ENCODE data around the gene KDM7A.
A peak's percentile ranks its signal among the peaks of the same experiment; 100 is the strongest.
"Not testable (repeated sequence)": the region's sequence is repeated elsewhere in the genome, so short reads cannot be mapped to it uniquely, and the experiment has no call there.

Gene KDM7A

DNA sequence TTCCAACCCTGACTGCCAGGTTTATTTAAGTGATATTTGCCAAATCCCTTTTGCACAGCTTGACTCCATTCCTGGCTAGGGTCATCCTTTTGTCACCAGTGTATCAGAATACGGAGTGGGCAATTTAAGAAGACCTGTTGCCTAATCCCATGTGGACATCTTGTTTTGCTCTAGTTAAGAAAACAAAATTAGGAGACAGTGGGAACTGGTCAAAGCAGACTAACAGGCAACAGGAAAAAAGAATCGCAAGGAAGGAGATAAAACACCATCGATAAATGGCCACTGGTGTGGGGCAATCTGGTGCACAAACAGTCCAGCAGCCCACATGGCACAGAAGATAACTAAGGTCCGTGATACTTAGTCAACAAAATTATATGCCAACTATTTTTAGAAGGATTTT lies 21.4 kb downstream of the KDM7A start:
- DNase-seq = no peak

- no peak for DNase-seq
Observed at GRCh38 chr7:140153666-140154161, 23.1 kb downstream of the KDM7A start.

DNA sequence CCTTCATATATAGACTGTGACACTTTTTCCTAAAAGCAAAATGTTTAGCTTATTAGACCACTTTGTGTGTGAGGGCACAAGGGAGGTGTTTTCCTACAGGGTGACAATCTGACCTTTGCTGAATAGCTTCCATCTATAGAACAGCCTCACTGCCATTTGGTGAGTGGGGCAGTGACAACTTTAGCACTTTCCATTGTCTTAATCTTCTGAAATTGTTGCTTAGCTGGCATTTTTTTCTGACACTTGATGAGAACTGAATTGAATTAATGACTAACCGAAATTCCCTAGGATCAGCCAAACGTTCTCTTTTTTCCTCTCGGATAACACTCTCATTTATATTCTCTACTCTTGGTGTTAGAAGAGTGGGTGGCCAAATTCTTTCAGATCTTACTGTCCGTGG lies 30.2 kb downstream of the KDM7A start:
- DNase-seq = no peak

DNA sequence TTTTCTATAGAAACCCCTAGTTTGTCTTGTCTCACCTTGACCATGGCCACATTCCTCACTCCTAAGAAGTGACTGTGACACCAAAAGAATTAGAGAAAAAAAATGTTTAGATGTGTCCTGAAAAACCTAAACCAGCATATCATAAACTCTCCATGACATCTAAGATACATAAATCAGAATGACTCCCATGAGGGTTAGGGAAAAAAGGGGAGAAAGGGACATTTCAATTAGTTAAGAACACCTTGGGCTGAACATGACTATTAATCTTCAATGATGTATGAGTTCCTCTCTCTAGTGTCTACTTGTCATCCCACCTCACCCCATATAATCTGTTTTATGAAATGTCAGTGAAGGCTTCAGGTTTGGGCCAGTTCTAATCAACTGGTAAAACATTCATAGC lies 31.1 kb downstream of the KDM7A start:
- DNase-seq = no peak

GRCh38 chr7:140144821-140145220 lies 32.0 kb downstream of the KDM7A start:
- DNase-seq = no peak

DNA sequence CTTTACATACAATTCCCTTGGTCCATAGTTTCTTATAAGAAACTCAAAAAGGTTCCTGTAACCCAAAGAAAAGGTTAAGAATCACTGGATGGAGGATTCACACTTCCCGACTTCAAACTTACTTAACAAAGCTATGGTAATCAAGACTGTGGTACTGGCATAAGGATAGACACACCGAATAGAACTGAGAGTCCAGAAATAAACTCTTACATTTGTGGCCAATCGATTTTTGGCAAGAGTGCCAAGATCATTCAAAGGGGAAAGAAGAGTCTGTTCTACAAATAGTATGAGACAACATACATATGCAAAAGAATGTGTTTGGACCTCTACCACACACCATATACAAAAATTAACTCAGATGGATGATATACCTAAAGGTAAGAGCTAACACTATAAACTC lies 32.8 kb downstream of the KDM7A start:
- DNase-seq = no peak

DNA sequence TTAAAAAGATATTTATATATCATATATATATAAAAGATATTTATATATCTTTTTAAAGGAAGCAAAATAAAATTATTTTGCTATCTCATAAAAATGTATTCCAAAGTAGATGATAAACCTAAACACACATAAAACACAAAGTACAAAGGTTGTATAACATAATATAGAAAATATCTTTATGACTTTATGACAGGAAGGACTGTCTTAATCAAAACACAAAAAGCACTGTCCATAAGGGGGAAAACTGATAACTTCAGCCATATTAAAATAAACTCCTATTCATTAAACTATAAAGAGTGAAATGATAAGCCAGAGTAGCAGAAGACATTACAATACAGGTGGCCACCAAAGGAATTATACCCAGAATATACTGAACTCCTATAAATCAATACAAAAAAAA lies 34.8 kb downstream of the KDM7A start:
- no peak for DNase-seq

DNA sequence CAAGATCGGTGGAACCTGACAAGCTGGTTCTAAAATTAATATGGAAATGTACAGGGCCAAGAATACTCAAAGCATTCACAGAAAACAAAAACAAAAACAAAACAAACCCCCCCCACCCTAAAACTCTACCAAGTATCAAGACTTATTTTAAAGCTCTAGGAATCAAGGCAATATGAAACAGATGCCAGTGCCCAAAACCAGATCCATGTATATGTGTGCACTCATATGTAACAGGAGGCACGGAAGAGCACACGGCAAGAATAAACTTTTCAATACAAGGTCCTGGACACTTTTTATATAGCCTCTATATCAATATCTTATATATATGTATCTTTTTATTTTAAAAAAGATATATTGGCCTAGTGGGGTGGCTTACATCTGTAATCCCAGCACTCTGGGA lies 35.5 kb downstream of the KDM7A start:
- DNase-seq = no peak

- DNase-seq = no peak
Observed at GRCh38 chr7:140137078-140137477, 39.7 kb downstream of the KDM7A start.

GRCh38 chr7:140136073-140136472 lies 40.7 kb downstream of the KDM7A start:
- DNase-seq = no peak

- DNase-seq = no peak
Observed at GRCh38 chr7:140134039-140134438, 42.7 kb downstream of the KDM7A start.

DNA sequence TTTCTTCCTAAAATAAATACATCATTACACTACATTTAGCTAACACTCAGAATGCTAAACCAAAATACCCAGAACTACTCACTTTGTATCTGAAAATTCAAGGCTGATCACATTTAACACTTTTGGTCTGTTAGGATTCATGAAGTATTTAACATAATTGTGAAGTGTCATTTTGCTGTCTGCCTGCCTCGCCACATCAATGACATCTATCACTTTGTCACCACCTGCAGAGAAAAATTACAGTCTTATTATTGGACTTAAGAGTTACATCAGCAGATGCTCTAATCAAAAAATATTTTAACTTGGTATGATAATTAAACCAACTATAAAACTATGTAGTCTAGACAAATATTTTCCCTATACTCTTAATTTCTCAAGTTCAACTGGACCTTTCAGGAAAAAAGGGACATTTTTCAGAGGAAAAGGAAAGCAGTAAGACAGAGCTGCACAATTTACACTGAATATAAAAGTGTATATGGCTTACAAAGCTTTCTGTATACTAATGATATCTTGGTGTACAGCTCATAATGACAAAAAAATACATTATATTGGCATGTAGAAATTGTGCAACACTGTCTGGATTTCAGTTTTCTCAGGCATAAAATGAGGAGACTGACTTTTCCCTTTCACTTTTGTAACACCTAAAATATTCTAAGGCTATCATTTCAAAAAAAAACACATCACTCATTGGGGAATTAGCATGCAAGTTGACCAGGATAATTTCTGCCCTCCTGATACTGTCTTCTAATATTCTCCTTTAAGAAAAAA lies 49.2 kb downstream of the KDM7A start:
- DNase-seq = no peak

- DNase-seq = no peak
Observed at GRCh38 chr7:140126435-140127034, 50.2 kb downstream of the KDM7A start.

DNA sequence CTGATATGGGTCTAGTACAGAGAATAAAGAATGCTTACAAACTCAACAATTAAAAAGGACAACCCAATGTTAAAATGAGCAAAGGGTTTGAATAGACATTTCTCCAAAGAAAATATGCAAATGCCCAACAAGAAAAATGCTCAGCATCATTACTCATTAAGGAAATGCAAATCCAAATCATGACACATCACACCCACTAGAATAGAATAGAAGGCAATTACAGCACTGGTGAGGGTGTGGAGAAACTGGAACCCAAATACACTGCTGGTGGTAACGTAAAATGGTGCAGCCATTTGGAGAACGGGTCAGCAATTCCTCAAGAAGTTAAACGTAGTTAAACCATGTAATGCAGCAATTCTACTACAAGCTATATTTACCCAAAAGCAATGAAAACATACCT lies 53.8 kb downstream of the KDM7A start:
- no peak for DNase-seq

DNA sequence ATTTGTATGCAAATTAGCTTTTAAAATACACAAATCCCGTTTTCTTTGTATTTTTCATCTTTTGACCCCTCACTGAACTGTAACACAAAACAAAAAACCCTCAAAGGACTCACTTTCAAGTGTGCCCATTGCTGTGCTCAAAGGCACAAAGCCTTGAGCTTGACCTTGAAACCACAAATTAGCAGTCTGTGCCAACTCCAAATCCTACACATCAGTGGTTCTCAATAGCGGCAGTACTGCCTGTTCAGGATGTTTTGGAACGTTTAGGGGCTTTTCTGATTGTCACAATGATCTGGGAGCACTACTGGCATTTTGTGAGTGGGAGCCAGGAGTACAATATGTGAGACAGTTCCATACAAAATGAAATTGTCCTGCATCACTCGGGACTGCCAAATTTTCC lies 55.5 kb downstream of the KDM7A start:
- no peak for DNase-seq

DNA sequence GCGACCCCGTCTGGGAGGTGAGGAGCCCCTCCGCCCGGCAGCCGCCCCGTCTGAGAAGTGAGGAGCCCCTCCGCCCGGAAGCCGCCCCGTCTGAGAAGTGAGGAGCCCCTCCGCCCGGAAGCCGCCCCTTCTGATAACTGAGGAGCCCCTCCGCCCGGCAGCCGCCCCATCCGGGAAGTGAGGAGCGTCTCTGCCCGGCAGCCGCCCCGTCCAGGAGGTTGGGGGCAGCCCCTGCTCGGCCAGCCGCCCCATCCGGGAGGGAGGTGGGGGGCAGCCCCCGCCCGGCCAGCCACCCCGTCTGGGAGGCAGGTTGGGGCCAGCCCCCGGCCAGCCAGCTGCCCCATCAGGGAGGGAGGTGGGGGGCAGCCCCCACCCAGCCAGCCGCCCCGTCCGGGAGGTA lies 62.0 kb downstream of the KDM7A start:
- DNase-seq = not testable (repeated sequence)

DNA sequence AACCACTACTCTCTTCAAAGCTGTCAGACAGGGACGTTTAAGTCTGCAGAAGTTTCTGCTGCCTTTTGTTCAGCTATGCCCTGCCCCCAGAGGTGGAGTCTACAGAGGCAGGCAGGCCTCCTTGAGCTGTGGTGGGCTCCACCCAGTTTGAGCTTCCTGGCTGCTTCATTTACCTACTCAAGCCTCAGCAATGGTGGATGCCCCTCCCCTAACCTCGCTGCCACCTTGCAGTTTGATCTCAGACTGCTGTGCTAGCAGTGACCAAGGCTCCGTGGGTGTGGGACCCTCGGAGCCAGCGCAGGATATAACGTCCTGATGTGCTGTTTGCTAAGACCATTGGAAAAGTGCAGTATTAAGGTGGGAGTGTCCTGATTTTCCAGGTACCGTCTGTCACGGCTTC lies 68.0 kb downstream of the KDM7A start:
- DNase-seq = not testable (repeated sequence)

DNA sequence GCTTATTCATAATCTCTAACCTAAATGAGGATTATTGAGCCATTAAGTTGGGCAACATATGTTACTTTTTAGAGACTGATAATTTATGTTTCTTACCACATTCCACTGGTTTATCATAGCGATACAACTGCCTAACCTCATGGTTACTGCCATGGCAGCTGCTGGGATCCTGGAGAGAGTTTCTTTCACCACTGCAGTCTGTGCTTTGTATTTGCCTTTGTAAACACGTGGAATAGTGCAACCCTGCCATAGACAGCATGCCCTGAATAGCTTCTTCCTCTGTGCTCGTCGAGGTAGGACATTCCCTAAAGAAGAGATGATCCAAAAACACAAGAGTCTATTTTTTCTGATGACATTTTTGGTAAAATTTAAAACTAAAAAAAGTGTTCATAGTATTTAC lies 80.3 kb downstream of the KDM7A start:
- no peak for DNase-seq

DNA sequence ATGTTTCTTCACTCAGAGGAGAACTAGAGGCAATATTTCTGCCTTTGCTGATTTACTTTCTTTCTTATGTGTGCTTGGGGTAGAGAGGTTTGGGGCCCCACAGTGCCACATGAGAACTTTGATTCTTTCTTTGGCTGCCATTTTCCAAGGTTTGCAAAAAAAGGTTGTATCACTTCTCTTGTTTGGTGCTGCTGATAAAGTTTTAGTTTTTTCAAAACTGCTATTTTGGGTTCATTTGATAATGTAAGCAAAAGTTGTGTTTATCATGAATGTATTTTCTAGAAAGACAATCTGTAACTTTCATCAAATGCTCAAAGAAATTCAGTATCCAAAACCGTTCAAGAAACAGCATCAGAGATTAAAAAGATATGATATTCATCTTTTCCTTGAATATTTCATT lies 83.4 kb downstream of the KDM7A start:
- DNase-seq = no peak

GRCh38 chr7:140085447-140085846 lies 91.3 kb downstream of the KDM7A start:
- DNase-seq = no peak

GRCh38 chr7:140084972-140085371 lies 91.8 kb downstream of the KDM7A start:
- DNase-seq = peak in 1 of 2 donors; percentile 74

DNA sequence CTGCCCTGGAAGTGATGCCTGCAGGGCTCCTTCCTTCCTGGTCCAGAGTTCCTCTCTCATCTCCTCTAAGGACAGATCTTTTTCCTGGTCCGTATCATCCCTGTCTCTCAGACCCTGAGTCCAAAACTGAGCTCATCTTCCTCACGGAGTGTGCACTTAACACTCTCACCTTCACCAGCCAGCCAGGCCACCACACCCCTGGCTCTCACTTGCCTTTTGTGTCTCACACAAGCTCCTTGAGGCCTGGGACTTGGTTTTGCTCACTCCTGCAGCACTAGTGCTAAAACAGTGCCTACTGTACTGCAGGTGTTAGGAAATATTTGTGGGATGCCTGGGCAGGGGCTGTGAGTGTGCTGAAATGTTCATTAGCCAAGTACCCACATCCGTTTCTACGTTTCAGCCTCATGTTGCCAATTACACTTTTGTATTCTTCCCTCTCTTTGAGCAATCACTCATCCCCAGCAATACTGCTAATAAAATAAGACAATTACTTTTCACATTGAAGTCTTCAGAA lies 92.6 kb downstream of the KDM7A start:
- peak in 1 of 2 donors; percentile 48 for DNase-seq

DNA sequence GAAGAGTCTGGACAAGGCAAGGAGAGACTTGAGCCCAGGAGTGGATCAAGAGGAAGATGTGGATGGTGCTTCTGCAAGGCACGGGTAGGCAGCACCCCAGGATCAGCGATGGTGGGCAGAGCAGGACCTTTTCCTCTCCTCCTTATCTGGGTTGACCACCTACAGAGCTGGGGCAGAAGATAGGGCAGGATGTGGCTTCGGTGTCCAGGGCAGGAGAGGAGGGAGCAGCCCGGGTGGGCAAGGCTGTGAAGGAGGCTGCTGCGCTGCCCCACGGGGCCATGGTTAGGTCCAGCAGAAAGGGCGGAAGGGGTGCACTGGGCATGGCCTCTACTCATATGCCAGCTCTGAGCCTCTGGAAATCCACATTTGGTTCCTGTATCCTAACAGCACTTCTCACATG lies 94.0 kb downstream of the KDM7A start:
- DNase-seq = no peak

DNA sequence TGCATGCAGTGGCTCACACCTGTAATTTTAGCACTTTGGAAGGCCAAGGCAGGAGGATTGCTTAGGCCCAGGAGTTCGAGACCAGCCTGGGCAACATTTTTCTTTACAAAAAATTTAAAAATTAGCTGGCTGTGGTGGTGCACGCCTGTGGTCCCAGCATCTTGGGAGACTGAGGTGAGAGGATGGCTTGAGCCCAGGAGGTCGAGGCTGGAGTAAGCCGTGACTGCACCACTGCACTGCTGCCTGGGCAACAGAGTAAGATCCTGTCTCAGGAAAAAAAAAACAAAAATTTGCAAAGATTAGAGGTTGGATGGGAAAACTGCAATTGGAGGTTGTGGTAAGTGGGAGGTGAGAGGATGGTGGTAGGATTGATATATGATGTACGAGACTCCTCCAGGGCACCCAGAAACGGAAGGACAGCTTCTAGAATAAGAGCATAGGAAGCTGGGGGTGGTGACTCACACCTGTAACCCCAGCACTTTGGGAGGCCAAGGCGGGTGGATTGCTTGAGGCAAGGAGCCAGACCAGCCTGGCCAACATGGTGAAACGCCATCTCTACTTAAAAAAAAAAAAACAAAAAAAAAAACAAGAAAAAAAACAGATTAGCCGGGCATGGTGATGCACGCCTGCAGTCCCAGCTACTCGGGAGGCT lies 94.9 kb downstream of the KDM7A start:
- no peak for DNase-seq

Measured in bone marrow (tissue), 2 donors.